ENCODE data around the gene HIF1A. TPM values are rescaled to one million over a fixed set of nuclear protein-coding genes. Genes with fewer than 3 reads are reported as not detected.
"Not testable (repeated sequence)": the region's sequence is repeated elsewhere in the genome, so short reads cannot be mapped to it uniquely, and the experiment has no call there.

HIF1A gene
- 100 to 1,000 TPM in 4 of 8 experiments, 10 to 100 TPM in 4; 57.7 to 164 (median 98.6) TPM for total RNA-seq

DNA sequence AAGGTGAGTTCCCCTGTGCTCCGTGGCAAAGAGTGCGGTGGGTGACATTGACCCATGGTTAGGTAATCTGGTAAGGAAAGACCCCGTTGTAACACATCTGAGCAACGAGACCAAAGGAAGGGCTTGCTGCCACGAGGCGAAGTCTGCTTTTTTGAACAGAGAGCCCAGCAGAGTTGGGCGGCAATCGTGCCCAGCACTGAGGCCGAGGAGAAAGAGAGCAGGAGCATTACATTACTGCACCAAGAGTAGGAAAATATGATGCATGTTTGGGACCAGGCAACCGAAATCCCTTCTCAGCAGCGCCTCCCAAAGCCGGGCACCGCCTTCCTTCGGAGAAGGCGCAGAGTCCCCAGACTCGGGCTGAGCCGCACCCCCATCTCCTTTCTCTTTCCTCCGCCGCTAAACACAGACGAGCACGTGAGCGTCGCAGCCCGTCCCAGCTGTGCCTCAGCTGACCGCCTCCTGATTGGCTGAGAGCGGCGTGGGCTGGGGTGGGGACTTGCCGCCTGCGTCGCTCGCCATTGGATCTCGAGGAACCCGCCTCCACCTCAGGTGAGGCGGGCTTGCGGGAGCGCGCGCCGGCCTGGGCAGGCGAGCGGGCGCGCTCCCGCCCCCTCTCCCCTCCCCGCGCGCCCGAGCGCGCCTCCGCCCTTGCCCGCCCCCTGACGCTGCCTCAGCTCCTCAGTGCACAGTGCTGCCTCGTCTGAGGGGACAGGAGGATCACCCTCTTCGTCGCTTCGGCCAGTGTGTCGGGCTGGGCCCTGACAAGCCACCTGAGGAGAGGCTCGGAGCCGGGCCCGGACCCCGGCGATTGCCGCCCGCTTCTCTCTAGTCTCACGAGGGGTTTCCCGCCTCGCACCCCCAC lies at the start of gene HIF1A:
Gene HIF1A (plus strand): TSS at position 684 of the 865 bp plus-strand sequence. CDS start 292 bp downstream, outside the sequence.
- WGBS, 10 experiments: 0 to 23% (median 5%) methylated on average over 1 to 28 of the region's 68 CpGs; no CpG with 5 or more reads in 1 of the 10 experiments

DNA sequence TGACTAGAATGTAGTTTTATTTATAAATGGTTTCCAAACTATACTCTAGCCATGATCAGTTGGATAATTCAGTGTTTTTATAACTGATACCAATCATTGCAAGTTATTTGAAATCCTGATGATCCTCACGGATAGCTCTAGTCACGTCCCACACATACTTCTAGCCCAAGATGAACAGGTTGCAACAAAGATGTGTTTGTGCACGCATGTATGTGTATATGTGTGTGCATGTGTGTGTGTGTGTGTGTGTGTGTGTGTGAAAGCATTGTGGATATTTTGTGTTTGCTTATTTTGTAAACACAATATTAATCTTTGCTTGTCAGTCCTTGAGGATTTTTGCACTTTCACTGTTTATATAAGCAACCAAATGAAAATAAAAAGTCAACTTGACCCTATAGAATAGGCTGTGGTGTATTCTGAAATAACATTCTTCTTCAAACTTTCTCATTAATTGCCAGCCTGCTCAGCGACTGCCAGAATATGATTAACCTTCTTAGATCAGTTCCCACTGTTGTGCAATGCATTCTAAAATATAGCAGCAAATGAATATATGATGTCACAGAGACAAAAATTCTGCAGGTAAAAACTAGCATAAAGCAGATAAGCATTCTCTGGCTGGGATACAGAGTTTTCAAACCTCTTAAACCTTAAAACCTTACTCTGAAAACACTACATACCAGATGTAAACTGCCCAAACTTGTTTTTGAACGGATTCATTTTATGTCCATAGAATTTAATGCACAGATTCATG lies 48.8 kb upstream of the HIF1A start:
- H3K4me3 ChIP-seq: no peak overlapping the region
- ATAC-seq (replicated peaks in 6 of 8): no peak
- H3K4me1 ChIP-seq (replicated peaks in 1 of 2): no peaks in the 10 kb centered on the region
- 20 to 100% (median 83%) methylated on average over 2 to 5 of the region's 5 CpGs; no CpG with 5 or more reads in 2 of the 10 experiments for WGBS, 10 experiments
- in situ Hi-C loops (cut with MboI; ENCODE audit: low pct_unique_long_range_greater_than_20kb in 2 of 9, low sequenced_read_pairs in 9 of 9, unreplicated experiment in 9 of 9): no loop called here
- no peak overlapping the region for H3K27ac ChIP-seq

More for the DNA sequence above, at the start of gene HIF1A:
- peak within 1 kb of the TSS; percentile 63 to 93 (median 66) for H3K4me3 ChIP-seq
- peak within 1 kb of the TSS; percentile 87 to 92 for H3K27ac ChIP-seq
- in situ Hi-C loops (cut with MboI; ENCODE audit: low pct_unique_long_range_greater_than_20kb in 2 of 9, low sequenced_read_pairs in 9 of 9, unreplicated experiment in 9 of 9): no loop called here
- ATAC-seq (replicated peaks in 6 of 8): peak; percentile 89 to 96 (median 94)
- peaks cover 7% of the 10 kb centered on the region in 2 donors for H3K4me1 ChIP-seq (replicated peaks in 1 of 2)

DNA sequence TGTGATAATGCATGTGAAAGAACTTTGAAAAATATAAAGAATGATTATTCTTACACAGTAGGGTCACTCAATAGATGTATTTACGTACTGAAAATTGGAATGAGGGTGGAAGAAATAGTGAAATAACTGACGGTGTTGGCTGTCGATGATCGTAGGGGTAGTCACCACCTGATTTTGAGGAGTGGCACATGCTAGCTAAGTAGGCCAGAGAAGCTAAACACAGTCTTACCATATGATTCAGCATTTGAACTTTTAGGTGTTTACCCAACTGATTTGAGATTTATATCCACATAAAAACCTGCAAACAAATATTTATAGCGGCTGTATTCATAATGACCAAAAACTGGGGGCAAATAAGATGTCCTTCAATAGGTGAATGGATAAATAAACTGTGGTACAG lies 47.6 kb upstream of the HIF1A start:
- Histone ChIP-seq H3K4me3 (no peak overlapping the region), H3K27ac (no peak overlapping the region), H3K4me1 (replicated peaks in 1 of 2) (no peaks in the 10 kb centered on the region)
- no peak for ATAC-seq (replicated peaks in 6 of 8)
- in situ Hi-C loops (cut with MboI; ENCODE audit: low pct_unique_long_range_greater_than_20kb in 2 of 9, low sequenced_read_pairs in 9 of 9, unreplicated experiment in 9 of 9): no loop called here
- 82 to 100% (median 95%) methylated on average over 1 to 5 of the region's 5 CpGs for WGBS, 10 experiments

DNA sequence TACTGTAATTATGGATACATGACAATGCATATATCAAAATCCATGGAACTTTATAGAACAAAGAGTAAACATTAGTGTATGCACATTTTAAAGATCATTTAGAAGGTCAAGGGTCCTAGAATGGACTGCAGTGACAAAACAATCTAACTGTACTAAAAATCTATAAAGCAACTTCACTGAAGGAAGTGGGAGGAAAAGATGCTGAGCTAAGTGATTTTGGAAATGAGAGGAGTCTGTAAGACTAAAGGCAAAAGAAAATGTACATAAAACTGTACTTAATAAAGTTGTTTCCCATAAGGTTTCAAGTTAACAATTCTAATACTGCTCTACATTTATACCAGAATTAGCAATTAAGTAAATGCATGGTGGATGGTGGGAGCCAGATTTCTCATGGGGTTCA lies 46.9 kb upstream of the HIF1A start:
- H3K27ac ChIP-seq: no peak overlapping the region
- in situ Hi-C loops (cut with MboI; ENCODE audit: low pct_unique_long_range_greater_than_20kb in 2 of 9, low sequenced_read_pairs in 9 of 9, unreplicated experiment in 9 of 9): no loop called here
- H3K4me1 ChIP-seq (replicated peaks in 1 of 2): peaks cover 0 to 2% of the 10 kb centered on the region in 2 donors
- peak in 1 of 8 experiments; percentile 42 for ATAC-seq (replicated peaks in 6 of 8)
- no peak overlapping the region for H3K4me3 ChIP-seq

DNA sequence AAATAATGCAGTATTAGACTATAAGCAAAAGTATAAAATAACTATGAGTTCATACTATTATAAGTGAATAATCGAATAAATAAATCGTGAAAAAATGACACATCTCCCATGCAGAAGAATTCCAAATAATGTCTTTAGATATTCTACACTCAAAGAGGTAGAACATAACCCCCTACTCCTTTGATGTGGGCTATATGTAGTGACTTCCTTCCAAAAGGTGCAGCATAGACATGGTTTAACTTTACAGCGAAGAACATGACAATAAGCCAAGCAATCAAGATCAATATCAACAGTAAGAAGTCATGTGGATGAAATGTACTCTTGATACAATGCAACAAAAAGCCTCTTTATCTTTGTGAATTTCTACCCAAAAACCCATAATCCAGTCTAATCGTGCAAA lies 46.0 kb upstream of the HIF1A start:
- ATAC-seq (replicated peaks in 6 of 8): no peak
- H3K4me3 ChIP-seq: no peak overlapping the region
- H3K27ac ChIP-seq: no peak overlapping the region
- in situ Hi-C loops (cut with MboI; ENCODE audit: low pct_unique_long_range_greater_than_20kb in 2 of 9, low sequenced_read_pairs in 9 of 9, unreplicated experiment in 9 of 9): no loop called here
- peaks cover 0 to 5% of the 10 kb centered on the region in 2 donors for H3K4me1 ChIP-seq (replicated peaks in 1 of 2)
- WGBS, 10 experiments: 72 to 100% (median 96%) methylated on average over 1 to 4 of the region's 4 CpGs; no CpG with 5 or more reads in 2 of the 10 experiments

DNA sequence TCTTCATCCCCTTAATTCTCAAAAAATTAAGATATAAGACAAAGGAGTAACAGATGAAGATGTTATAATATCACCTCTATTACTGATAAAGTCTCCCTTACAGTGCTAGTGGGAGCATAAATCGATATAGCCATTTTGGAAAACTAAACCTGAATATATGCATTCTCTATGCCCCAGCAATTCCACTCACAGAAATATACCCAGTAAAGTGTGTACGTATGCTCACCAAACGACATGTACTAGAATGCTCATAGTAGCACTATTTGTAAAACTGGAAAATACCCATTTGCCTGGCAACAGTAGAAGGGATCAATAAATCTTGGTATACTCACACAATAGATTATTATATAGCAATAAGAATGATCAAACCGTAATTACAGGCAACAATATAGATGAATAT lies 44.0 kb upstream of the HIF1A start:
- in situ Hi-C loops (cut with MboI; ENCODE audit: low pct_unique_long_range_greater_than_20kb in 2 of 9, low sequenced_read_pairs in 9 of 9, unreplicated experiment in 9 of 9): no loop called here
- WGBS, 10 experiments: 71 to 95% (median 86%) methylated on average over 1 to 4 of the region's 4 CpGs; no CpG with 5 or more reads in 1 of the 10 experiments

DNA sequence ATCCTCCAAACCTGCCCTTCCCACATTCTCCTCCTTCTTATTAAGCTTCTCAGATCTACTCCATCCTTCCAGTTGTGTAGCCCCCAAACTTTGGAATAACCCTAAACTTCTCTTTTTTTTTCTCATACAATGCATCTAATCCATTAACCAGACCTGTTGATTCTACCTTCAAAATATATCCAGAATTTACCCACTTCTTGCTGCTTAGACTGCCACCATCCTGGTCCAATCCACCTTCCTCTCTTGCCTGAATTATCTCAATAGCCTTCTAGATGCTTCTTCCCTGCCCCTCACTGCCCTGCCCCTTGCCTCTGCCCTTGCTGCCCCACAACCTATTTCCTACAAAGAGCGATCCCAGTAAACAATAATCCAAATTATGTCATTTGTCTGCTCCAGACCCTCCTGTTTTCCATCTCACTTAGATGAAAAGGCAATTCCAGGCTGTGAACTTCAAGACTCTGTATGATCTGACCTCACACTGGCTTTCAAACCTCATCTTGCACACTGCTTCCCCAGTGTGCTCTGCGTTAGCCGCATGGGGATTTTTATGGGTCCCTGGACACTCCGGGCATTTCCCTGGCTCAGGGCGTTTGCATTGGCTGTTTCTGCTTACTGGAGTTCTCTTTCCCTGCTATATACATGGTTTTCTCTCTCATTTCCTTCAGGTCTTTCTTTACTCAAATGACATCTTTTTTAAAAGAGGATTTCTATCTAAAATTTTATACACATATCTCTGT lies 42.6 kb upstream of the HIF1A start:
- no peak overlapping the region for H3K4me3 ChIP-seq
- H3K27ac ChIP-seq: no peak overlapping the region
- in situ Hi-C loops (cut with MboI; ENCODE audit: low pct_unique_long_range_greater_than_20kb in 2 of 9, low sequenced_read_pairs in 9 of 9, unreplicated experiment in 9 of 9): no loop called here
- peak in 6 of 8 experiments; percentile 44 to 78 (median 56) for ATAC-seq (replicated peaks in 6 of 8)
- peaks cover 0 to 5% of the 10 kb centered on the region in 2 donors for H3K4me1 ChIP-seq (replicated peaks in 1 of 2)
- WGBS, 10 experiments: 21 to 78% (median 64%) methylated on average over 1 to 5 of the region's 5 CpGs

More for the DNA sequence above, 44.0 kb upstream of the HIF1A start:
- H3K4me3 ChIP-seq: no peak overlapping the region
- no peak for ATAC-seq (replicated peaks in 6 of 8)
- H3K27ac ChIP-seq: no peak overlapping the region
- H3K4me1 ChIP-seq (replicated peaks in 1 of 2): peaks cover 0 to 5% of the 10 kb centered on the region in 2 donors

DNA sequence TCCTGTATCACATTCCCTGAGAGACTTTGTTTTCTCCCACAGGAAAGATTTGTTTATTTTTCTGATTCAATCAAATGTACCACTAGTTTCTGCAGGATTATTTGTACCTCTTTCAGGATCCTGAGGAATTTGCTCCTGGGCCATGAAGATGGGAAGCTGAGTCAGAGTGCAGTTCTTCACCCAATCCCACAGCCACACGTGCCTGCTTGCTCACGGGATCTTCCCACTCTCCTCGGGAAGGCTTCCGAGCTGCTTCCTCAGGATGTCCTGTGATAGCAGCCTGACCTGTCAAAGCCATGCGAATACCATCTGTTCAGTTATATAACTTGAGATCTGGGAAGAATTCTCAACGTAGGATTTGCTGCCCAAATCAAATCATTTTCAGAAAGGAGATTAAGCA lies 41.8 kb upstream of the HIF1A start:
- in situ Hi-C loops (cut with MboI; ENCODE audit: low pct_unique_long_range_greater_than_20kb in 2 of 9, low sequenced_read_pairs in 9 of 9, unreplicated experiment in 9 of 9): no loop called here
- H3K4me1 ChIP-seq (replicated peaks in 1 of 2): peaks cover 0 to 5% of the 10 kb centered on the region in 2 donors
- no peak overlapping the region for H3K27ac ChIP-seq
- no peak overlapping the region for H3K4me3 ChIP-seq
- WGBS, 10 experiments: 0 to 85% (median 37%) methylated on average over 1 to 6 of the region's 6 CpGs
- ATAC-seq (replicated peaks in 6 of 8): peak in 3 of 8 experiments; percentile 41 to 68 (median 60)

DNA sequence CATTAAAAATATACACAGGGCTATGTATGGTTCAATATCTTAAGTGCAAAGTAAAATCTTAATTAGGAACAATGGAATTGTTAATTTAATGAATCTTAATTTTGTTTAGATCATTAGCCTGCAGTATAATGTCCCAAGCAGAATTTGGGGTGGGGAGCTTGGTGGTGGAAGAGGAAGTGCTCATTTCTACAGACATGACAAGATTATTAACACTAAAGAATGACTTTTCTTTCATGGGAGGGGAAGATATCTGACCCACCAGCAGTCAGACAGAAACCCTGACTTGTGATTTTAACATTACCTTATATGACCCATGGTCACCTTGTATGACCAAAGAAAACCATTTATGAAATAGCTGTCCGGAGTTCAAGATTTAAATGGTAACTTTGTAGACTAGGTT lies 41.3 kb upstream of the HIF1A start:
- 29 to 100% (median 100%) methylated on average over 1 of the region's 1 CpG; no CpG with 5 or more reads in 5 of the 10 experiments for WGBS, 10 experiments
- in situ Hi-C loops (cut with MboI; ENCODE audit: low pct_unique_long_range_greater_than_20kb in 2 of 9, low sequenced_read_pairs in 9 of 9, unreplicated experiment in 9 of 9): no loop called here
- H3K4me3 ChIP-seq: no peak overlapping the region
- no peak overlapping the region for H3K27ac ChIP-seq
- peaks cover 0 to 5% of the 10 kb centered on the region in 2 donors for H3K4me1 ChIP-seq (replicated peaks in 1 of 2)
- ATAC-seq (replicated peaks in 6 of 8): no peak

DNA sequence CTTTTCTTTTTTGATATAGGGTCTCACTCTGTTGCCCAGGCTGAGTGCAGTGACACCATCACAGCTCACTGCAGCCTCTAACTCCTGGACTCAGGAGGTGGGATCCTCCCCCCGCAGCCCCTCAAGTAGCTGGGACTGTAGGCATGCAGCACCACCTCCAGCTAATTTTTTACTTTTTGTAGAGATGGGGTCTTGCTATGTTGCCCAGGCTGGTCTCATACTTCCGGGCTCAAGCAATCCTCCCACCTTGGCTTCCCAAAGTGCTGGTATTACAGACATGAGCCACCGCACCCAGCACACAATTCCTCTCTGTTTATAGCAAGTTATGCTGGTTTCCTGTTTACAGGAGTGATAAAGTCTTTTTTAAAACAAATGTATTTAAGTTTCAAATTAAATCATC lies 39.5 kb upstream of the HIF1A start:
- no peak overlapping the region for H3K27ac ChIP-seq
- peaks cover under 1 to 5% of the 10 kb centered on the region in 2 donors for H3K4me1 ChIP-seq (replicated peaks in 1 of 2)
- no peak for ATAC-seq (replicated peaks in 6 of 8)
- WGBS, 10 experiments: 74 to 100% (median 92%) methylated on average over 1 to 3 of the region's 3 CpGs; no CpG with 5 or more reads in 1 of the 10 experiments
- no peak overlapping the region for H3K4me3 ChIP-seq
- in situ Hi-C loops (cut with MboI; ENCODE audit: low pct_unique_long_range_greater_than_20kb in 2 of 9, low sequenced_read_pairs in 9 of 9, unreplicated experiment in 9 of 9): no loop called here

DNA sequence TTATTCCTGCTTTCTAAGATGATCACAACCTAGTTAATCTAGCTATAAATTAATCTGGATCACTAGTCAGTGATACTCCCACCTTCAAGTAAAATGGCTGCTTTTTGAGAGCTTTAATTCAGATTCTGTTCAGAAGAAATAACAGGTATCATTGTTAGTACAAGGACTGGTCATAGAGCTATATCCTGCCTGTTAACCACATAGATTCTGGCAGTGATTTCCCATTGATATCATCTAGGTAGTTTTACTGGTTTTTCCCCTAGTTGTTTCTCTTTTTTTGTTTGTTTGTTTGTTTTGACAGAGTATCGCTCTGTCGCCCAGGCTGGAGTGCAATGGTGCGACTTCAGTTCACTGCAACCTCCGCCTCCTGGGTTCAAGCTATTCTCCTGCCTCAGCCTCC lies 39.0 kb upstream of the HIF1A start:
- WGBS, 10 experiments: 92 to 100% (median 95%) methylated on average over 2 to 4 of the region's 4 CpGs; no CpG with 5 or more reads in 3 of the 10 experiments
- ATAC-seq (replicated peaks in 6 of 8): no peak
- in situ Hi-C loops (cut with MboI; ENCODE audit: low pct_unique_long_range_greater_than_20kb in 2 of 9, low sequenced_read_pairs in 9 of 9, unreplicated experiment in 9 of 9): no loop called here
- H3K4me3 ChIP-seq: no peak overlapping the region
- H3K27ac ChIP-seq: no peak overlapping the region
- peaks cover 5 to 6% of the 10 kb centered on the region in 2 donors for H3K4me1 ChIP-seq (replicated peaks in 1 of 2)

DNA sequence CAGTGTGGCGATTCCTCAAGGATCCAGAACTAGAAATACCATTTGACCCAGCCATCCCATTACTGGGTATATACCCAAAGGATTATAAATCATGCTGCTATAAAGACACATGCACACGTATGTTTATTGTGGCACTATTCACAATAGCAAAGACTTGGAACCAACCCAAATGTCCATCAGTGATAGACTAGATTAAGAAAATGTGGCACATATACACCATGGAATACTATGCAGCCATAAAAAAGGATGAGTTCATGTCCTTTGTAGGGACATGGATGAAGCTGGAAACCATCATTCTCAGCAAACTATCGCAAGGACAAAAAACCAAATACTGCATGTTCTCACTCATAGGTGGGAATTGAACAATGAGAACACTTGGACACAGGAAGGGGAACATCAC lies 37.2 kb upstream of the HIF1A start:
- H3K4me3 ChIP-seq; in situ Hi-C loops (cut with MboI; ENCODE audit: low pct_unique_long_range_greater_than_20kb in 2 of 9, low sequenced_read_pairs in 9 of 9, unreplicated experiment in 9 of 9); H3K27ac ChIP-seq; ATAC-seq (replicated peaks in 6 of 8); H3K4me1 ChIP-seq (replicated peaks in 1 of 2): not testable (repeated sequence)
- no CpG with 5 or more reads among the region's 3 CpGs for WGBS, 10 experiments

Data from motor neuron (in vitro differentiated cells).